Gastrocnemius medialis (tissue), 4 donors: ENCODE results near the gene ALG3. TPM values are rescaled to one million over a fixed set of nuclear protein-coding genes. Genes with fewer than 3 reads are reported as not detected.

Experiments
- ATAC-seq, 2 donors: fragments of 150-250 bp; one replicate each; pipeline ENCODE4 v1.9.1; 2016
- DNase-seq, 2 donors: peaks; one replicate each; pipeline ENCODE4 v3.0.0-alpha.2; 2019
- H3K27ac ChIP-seq, 4 donors: fragments of 200-600 bp; sonication (generic); 1 replicate in 1 of 4; 2 replicates in 3 of 4; pipeline ENCODE4 v1.5.1; 2016 to 2018; ENCODE audit warnings: mild to moderate bottlenecking in 2 of 4, moderate library complexity in 1 of 4
- H3K27me3 ChIP-seq, 3 donors: fragments of 200-600 bp; sonication (generic) in 2 of 3; 1 replicate in 1 of 3; 2 replicates in 2 of 3; pipeline versions ENCODE4 v1.5.1 to v1.6.0; 2016 to 2019; ENCODE audit warnings: mild to moderate bottlenecking in 1 of 3, moderate library complexity in 1 of 3
- H3K36me3 ChIP-seq, 2 donors: fragments of 200-600 bp; sonication (generic) in 1 of 2; one replicate each; pipeline ENCODE4 v1.5.1; 2017 to 2018
- H3K4me1 ChIP-seq, 2 donors: fragments of 200-600 bp; sonication (generic) in 1 of 2; one replicate each; pipeline ENCODE4 v1.5.1; 2016 to 2017; ENCODE audit warnings: mild to moderate bottlenecking in 2 of 2
- H3K4me3 ChIP-seq, 4 donors: fragments of 200-600 bp; sonication (generic) in 3 of 4; 1 replicate in 1 of 4; 2 replicates in 3 of 4; pipeline ENCODE4 v1.5.1; 2016 to 2019; ENCODE audit warnings: mild to moderate bottlenecking in 2 of 4
- H3K9me3 ChIP-seq, 3 donors: fragments of 200-600 bp; sonication (generic) in 2 of 3; 1 replicate in 1 of 3; 2 replicates in 2 of 3; pipeline ENCODE4 v1.5.1; 2016 to 2019
- POLR2A ChIP-seq, 2 donors: fragments of 450-650 bp; IDR thresholded peaks; one replicate each; pipeline ENCODE4 v1.6.1; 2017; ENCODE audit warnings: antibody characterized with exemption in 2 of 2, mild to moderate bottlenecking in 2 of 2, moderate library complexity in 2 of 2
- in situ Hi-C, 4 donors: fragments of 200-750 bp; cut with MboI; loops; one replicate each; pipeline versions ENCODE4 v1.15.0 to v1.8.0; 2017; ENCODE audit warnings: low sequenced_read_pairs in 4 of 4
- intact Hi-C: fragments of 100-400 bp; cut with DNase I; formaldehyde crosslinking; loops from one replicate; pipeline ENCODE4 v1.15.1; 2023; ENCODE audit warnings: low total_unique reads
- total RNA-seq, 4 donors: library from RNA; depleted of rRNA; stranded (reverse); fragments of >200 nt; gene quantifications; one replicate each; pipeline versions ENCODE4 v1.1.0 to v1.2.3, GENCODE V29; 2016
- TF ChIP-seq, protein P1 (sequence below), 5 experiments: fragments of 450-650 bp in 3 of 5; fragments of 200-600 bp in 2 of 5; sonication (generic) in 2 of 5; IDR thresholded peaks in 4 of 5; conservative IDR thresholded peaks in 1 of 5; 1 replicate in 4 of 5; 2 replicates in 1 of 5; pipeline ENCODE4 v1.5.1; 2016 to 2019; ENCODE audit warnings: antibody characterized with exemption in 5 of 5, mild to moderate bottlenecking in 3 of 5, moderate library complexity in 3 of 5

ALG3 gene
- total RNA-seq, 4 donors from 2014 or later = 35.0 to 58.1 (median 50.1) TPM

DNA sequence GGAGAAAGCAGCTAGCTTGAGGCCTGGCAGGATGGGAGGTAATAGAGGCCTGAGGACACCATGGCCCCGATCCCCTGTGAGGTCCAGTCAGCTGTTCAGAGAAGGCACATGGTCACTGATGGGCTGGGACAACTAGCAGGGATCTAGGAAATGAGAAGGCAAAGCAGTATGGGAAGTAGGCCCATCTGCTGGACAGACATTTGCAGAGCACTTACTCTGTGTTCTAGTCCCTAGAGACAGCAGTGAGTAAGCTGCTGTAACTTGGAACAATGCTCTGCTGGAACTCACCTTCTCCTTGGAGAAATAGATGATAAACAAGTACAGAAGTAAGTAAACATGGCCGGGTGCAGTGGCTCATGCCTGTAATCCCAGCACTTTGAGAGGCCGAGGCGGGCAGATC, 34.2 kb upstream of the ALG3 start:
- no peaks in the 10 kb centered on the region for H3K36me3 ChIP-seq
- intact Hi-C loops (no loop called here), in situ Hi-C loops (loop anchor here in 1 of 4 donors (25.0 kb wide), 1 partner anchor 396 kb away; the partner anchor contains the start of gene PARL)
- no peak overlapping the region for H3K27ac ChIP-seq
- no peak overlapping the region for H3K4me3 ChIP-seq
- DNase-seq = no peak
- no peak for TF ChIP-seq POLR2A (IDR thresholded peaks at IDR 0.05)
- TF ChIP-seq, protein P1, sequence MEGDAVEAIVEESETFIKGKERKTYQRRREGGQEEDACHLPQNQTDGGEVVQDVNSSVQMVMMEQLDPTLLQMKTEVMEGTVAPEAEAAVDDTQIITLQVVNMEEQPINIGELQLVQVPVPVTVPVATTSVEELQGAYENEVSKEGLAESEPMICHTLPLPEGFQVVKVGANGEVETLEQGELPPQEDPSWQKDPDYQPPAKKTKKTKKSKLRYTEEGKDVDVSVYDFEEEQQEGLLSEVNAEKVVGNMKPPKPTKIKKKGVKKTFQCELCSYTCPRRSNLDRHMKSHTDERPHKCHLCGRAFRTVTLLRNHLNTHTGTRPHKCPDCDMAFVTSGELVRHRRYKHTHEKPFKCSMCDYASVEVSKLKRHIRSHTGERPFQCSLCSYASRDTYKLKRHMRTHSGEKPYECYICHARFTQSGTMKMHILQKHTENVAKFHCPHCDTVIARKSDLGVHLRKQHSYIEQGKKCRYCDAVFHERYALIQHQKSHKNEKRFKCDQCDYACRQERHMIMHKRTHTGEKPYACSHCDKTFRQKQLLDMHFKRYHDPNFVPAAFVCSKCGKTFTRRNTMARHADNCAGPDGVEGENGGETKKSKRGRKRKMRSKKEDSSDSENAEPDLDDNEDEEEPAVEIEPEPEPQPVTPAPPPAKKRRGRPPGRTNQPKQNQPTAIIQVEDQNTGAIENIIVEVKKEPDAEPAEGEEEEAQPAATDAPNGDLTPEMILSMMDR (IDR thresholded peaks at IDR 0.05 in 4 of 5, conservative IDR thresholded peaks at IDR 0.05 in 1 of 5) = no peak
- H3K27me3 ChIP-seq = no peaks in the 10 kb centered on the region
- ATAC-seq = no peak
- H3K4me1 ChIP-seq = no peaks in the 10 kb centered on the region
- H3K9me3 ChIP-seq = no peaks in the 10 kb centered on the region

DNA sequence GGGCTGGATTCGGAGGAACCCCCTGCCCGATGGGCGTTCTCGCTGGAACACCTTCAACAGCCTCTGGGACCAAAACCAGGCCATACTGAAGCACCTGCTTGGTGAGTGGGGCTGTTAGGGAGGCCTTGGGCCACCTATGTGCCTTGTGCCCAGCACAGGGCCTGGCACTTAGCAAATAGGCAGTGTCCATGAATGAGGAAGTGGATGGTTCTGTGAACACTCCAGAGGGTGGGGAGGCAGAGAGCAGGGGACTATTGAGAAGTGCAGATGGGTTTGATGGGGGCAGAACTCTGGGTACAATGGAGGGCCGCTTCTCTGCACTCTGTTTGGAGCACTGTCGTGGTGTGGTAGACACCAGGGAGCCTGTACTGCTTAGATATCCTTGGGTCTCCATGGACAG, 28.6 kb upstream of the ALG3 start:
- intact Hi-C loops (no loop called here), in situ Hi-C loops (loop anchor here in 1 of 4 donors (25.0 kb wide), 1 partner anchor 390 kb away; the partner anchor contains the start of gene PARL)
- TF ChIP-seq, protein P1 (IDR thresholded peaks at IDR 0.05 in 4 of 5, conservative IDR thresholded peaks at IDR 0.05 in 1 of 5) = no peak
- no peak for TF ChIP-seq POLR2A (IDR thresholded peaks at IDR 0.05)
- Histone ChIP-seq H3K36me3 (no peaks in the 10 kb centered on the region), H3K9me3 (no peaks in the 10 kb centered on the region), H3K27ac (no peak overlapping the region), H3K4me1 (no peaks in the 10 kb centered on the region), H3K27me3 (peaks cover 20 to 28% (median 24%) of the 10 kb centered on the region in 3 donors), H3K4me3 (no peak overlapping the region)
- ATAC-seq = no peak
- no peak for DNase-seq

DNA sequence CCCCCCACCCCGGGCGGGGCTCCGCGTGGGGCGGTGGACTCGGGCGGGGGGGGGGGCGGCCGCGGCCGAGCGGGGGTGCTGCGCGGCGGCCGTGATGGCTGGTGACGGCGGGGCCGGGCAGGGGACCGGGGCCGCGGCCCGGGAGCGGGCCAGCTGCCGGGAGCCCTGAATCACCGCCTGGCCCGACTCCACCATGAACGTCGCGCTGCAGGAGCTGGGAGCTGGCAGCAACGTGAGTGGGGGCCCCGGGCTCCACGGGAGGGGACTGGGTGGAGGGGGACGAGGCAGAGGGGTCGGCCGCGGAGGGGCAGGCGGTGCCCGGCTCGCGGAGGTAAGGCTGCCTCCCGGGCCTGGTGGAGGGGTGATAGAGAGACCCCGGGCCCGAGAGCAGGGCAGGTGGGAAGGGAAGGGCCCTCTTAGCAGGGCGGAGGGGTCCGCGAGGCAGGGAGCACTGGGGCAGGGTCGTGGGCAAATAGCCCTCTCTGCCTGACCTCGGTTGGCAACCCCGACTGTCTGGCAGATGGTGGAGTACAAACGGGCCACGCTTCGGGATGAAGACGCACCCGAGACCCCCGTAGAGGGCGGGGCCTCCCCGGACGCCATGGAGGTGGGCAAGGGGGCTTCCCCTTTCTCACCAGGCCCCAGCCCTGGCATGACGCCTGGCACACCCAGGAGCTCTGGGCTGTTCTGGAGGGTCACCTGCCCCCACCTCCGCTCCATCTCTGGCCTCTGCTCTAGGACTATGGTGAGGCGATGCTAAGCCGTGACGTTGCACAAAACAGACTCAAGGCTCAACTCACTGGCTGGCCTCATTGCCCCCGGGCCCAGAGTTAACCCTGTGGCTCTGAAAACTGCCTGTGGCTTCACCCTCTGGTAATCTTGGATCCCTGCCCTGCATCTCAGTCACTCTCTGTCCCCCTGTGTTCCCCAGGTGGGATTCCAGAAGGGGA, 27.5 kb upstream of the ALG3 start, which contains the start of gene ECE2:
Gene ECE2 (plus strand): TSS at position 62 of the 950 bp plus-strand sequence. CDS start 132 bp downstream, at position 194.
- H3K27me3 ChIP-seq = peaks cover 20 to 28% (median 24%) of the 10 kb centered on the region in 3 donors
- no peak within 1 kb of the TSS for H3K4me3 ChIP-seq
- TF ChIP-seq, protein P1 (IDR thresholded peaks at IDR 0.05 in 4 of 5, conservative IDR thresholded peaks at IDR 0.05 in 1 of 5) = no peak
- no peak for TF ChIP-seq POLR2A (IDR thresholded peaks at IDR 0.05)
- no peaks in the 10 kb centered on the region for H3K9me3 ChIP-seq
- in situ Hi-C loops = loop anchor here in 1 of 4 donors (25.0 kb wide), 1 partner anchor 389 kb away; the partner anchor contains the start of gene PARL
- ATAC-seq (no peak), DNase-seq (no peak)
- intact Hi-C loops = no loop called here
- no peak within 1 kb of the TSS for H3K27ac ChIP-seq
- H3K4me1 ChIP-seq = no peaks in the 10 kb centered on the region
- no peaks in the 10 kb centered on the region for H3K36me3 ChIP-seq

DNA sequence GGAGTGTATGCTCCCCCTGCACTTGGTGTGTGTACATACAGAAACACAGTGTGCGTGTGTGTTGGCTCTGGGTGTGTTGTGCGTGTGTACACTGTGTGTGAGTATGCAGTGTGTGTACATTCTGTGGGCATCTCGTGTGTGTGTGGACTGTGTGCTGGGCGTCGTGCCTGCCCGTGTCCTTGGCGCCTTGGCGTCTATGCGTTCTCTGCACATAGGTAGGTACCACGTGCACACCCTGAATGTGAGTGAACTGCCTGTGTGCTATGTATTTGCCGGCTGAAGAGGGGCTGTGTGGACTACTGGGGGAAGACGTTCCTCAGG, 26.6 kb upstream of the ALG3 start:
- H3K4me3 ChIP-seq = no peak overlapping the region
- no peak for TF ChIP-seq POLR2A (IDR thresholded peaks at IDR 0.05)
- TF ChIP-seq, protein P1 (IDR thresholded peaks at IDR 0.05 in 4 of 5, conservative IDR thresholded peaks at IDR 0.05 in 1 of 5) = no peak
- peaks cover 20 to 28% (median 24%) of the 10 kb centered on the region in 3 donors for H3K27me3 ChIP-seq
- ATAC-seq (no peak), DNase-seq (no peak)
- no peaks in the 10 kb centered on the region for H3K36me3 ChIP-seq
- in situ Hi-C loops = loop anchor here in 1 of 4 donors (25.0 kb wide), 1 partner anchor 388 kb away; the partner anchor contains the start of gene PARL
- intact Hi-C loops = no loop called here
- H3K9me3 ChIP-seq = no peaks in the 10 kb centered on the region
- no peak overlapping the region for H3K27ac ChIP-seq
- H3K4me1 ChIP-seq = no peaks in the 10 kb centered on the region
